B cell (primary cell): ENCODE measurements around the gene ACBD5.

Source experiments
- CTCF ChIP-seq: fragments of 200-600 bp; IDR thresholded peaks from one replicate; pipeline ENCODE4 v1.8.0; 2022; ENCODE audit warnings: antibody characterized with exemption, mild to moderate bottlenecking
- EZH2 ChIP-seq: IDR thresholded peaks from 2 replicates; pipeline ENCODE4 v1.6.1; 2012; ENCODE audit warnings: borderline replicate concordance, low read depth, mild to moderate bottlenecking, moderate library complexity, low read length; ENCODE audit not compliant: insufficient read depth, poor library complexity, severe bottlenecking

GRCh38 chr10:27256299-27257189, 15.9 kb upstream of the ACBD5 start:
- no peak for TF ChIP-seq CTCF
- no peak for TF ChIP-seq EZH2
